ENCODE data around the gene KRTAP1-3. TPM values are rescaled to one million over a fixed set of nuclear protein-coding genes. Genes with fewer than 3 reads are reported as not detected.
"Not testable (repeated sequence)": the region's sequence is repeated elsewhere in the genome, so short reads cannot be mapped to it uniquely, and the experiment has no call there.

KRTAP1-3 gene
- total RNA-seq, 1 donor from 2014 or later = not detected

DNA sequence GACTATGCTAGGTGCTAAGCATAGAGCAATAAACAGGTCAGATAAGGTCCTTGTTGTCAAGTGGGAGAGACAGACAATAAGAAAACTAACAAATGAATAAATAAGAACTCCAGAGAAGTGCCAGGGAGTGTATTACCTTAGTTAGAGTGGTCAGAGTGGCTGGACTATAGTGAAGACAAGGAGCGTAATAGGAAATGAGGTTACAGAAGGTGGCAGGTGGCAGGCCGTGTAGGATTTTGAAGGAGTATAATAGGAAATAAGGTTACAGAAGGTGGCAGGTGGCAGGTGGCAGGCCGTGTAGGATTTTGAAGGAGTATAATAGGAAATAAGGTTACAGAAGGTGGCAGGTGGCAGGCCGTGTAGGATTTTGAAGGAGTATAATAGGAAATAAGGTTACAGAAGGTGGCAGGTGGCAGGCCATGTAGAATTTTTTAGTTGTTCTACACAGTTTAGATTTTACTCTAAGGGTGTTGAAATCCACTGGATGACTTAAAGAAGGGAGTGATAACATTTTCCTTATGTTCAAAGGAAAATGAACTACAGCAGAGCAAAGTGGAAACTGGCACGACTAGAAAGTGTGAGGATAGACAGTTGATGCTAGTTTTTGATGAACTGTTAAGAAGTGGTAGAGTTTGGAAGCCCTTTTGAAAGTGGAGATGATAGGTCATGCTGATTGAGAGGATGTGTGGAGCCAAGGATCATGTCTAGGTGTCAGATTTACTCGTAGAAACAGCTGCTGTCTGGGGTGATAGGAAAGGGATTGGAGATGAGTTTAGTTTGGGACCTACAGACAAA, 22.2 kb downstream of the KRTAP1-3 start:
- intact Hi-C loops (cut with micrococcal nuclease) = no loop called here

DNA sequence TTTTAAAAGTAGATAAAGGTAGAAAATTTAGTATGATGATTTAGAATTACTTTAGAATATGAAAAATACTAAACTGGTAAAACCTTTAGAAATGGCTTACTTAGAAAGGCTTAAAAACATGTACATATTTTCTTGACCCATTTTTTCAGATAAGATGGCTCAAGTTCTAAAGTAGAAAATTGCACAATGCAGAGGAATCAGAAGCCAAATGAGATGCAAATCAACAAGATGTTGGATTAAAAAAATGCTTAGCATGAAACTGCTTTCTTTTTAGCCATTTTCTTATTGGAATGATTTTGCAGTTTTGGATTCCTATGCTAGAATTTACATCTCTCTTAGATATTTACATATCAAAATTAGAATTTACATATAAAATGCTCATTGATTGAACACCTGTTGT, 24.2 kb downstream of the KRTAP1-3 start:
- intact Hi-C loops (cut with micrococcal nuclease) = no loop called here

DNA sequence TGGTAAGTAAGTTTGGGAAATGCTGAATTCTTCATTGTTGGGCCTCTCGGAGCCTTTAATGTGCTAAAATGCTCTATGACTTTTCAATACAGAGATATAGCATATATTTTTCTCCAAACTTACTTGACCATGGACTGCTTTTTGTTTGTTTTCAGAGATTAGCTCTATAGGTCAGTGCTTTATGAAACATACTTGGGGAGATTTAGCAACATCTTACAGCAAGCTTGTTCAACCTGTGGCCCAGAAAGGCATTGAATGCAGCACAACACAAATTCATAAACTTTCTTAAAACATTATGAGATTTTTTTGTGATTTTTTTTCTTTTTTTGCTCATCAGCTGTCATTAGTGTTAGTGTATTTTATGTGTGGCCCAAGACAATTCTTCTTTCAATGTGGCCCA, 24.7 kb downstream of the KRTAP1-3 start:
- intact Hi-C loops (cut with micrococcal nuclease) = no loop called here

DNA sequence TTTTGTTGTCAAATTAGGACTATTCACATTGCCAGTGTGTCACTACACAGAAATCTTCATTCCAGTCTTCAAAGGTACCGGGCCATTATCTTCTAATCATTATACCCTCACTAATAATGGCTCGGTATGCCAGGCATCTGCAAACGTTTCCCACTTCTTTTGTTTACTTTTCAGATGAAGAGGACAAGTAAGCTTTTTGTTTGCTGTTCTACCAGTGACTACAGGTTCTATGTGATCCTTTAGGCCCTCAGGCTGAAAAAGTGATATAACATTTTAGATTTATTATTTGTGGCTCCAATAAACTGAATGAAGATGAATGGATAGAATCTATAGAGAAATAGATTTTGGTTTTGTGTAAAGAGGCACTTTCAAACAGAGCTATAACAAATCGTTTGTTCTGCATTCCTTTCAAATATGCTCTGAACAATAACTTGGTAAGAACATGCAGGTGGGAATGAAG, 25.3 kb downstream of the KRTAP1-3 start:
- intact Hi-C loops (cut with micrococcal nuclease) = no loop called here

DNA sequence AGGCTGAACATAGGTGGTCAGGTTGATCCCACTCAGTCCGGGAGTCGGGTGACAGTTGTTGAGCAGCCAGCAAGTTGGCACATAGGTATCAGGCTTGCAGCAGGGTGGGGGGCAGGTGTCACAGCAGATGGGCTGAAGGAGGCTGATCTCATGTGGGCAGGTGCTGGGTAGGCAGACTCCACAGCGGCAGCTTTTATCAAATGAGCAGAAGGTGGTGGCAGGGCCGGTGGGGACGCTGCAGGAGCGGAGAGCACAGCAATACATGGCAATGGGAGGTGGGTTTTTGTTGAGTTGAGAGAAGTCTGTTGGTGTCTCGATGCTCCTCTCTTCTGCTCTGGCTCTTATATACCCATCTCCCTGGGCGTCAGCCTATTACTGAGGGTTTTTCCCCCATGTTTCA, 25.9 kb downstream of the KRTAP1-3 start, which contains the start of gene KRTAP3-1:
KRTAP3-1 (minus strand) TSS at position 318 of the 400 bp plus-strand sequence; CDS start at position 264, 54 bp downstream.
- intact Hi-C loops (cut with micrococcal nuclease) = no loop called here

DNA sequence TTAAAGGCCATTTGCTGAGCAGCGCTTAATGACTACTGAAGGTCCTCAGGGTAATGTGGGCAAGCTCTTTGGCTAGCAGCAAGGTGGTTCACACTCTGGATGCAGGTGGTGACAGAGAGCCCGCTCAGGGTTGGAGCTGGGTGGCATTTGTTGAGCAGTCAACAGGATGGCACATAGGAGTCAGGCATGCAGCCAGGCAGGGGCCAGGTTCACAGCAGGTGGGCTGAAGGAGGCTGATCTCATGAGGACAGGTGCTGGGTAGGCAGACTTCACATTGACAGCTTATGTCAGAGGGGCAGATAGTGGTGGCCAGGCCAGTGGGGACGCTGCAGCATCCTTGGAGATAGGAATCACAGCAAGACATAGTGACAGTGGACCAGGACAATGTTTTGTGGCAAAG, 30.3 kb downstream of the KRTAP1-3 start:
- intact Hi-C loops (cut with micrococcal nuclease) = no loop called here

DNA sequence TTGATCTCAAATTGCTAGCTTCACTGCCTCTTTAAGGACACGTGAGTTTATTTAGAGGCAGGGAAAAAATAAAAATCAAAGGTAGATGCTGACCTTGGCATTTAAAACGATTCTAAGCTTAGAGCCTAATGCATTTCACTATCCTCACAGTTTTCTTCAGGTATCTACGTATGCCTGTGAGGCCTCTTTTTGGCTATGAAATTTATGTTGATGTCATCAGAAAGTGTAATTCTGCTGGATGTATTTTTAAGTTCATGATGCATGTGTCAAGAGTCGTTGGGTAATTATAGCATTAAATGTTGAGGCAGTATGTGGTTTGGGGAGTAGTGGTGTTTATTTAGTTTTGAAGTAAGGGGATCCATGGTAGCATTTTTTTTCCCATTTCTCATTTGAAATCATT, 30.7 kb downstream of the KRTAP1-3 start:
- intact Hi-C loops (cut with micrococcal nuclease) = no loop called here

DNA sequence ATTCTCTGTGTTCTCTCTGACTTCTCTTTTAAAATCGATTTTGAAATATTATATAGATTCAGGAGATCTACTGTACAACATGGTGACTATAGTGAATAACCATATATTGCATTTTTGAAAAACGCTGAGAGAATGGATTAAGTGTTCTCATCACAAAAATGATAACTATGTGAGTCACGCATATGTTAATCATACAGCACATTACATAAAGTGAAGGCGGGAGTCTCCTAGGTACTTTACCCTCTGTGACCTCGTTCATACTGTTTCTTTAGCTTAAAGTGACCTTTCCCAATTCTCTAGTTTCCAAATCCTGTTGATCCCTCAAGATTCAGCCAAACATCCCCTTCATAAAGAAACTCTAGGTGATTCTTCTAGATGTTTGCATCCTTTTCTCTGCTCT, 31.9 kb downstream of the KRTAP1-3 start:
- intact Hi-C loops (cut with micrococcal nuclease) = no loop called here

DNA sequence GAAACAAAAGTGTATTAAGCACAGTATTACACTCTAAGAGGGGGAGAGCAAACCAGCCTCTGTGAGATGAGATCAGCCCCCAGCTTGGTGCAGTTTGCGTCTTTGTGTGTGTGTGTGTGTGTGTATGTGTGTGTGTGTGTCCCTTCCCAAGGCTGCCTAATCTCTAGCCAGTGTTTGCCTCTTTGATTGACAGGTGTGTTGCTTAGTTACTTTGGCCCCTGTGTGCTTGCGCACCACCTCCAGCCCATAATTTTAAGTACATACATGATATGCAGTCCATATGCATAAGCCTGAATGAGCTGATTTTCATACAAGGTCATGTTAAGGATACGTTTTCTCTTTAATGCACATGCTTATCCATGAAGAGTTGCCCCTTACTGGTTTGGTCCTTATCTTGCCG, 32.9 kb downstream of the KRTAP1-3 start:
- intact Hi-C loops (cut with micrococcal nuclease) = no loop called here

DNA sequence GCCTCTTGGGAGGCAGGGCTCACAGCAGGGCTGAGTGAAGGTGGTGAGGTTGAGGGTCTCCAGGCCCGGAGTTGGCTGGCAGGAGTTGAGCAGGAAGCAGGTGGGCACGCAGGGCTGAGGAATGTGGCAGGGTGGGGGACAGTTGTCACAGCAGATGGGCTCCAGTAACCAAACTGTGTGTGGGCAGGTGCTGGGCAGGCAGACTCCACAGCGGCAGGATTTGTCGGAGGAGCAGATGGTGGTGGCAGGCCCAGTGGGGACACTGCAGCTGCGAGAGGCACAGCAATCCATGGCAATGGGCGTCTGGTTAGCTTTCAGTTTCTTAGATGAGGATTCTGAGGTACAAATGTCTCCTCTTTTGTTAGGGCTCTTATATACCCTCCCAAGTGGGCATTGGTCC, 35.1 kb downstream of the KRTAP1-3 start, which contains the start of gene KRTAP3-2:
KRTAP3-2 (minus strand) TSS at position 344 of the 400 bp plus-strand sequence; CDS start at position 291, 53 bp downstream.
- intact Hi-C loops (cut with micrococcal nuclease) = not testable (repeated sequence)

DNA sequence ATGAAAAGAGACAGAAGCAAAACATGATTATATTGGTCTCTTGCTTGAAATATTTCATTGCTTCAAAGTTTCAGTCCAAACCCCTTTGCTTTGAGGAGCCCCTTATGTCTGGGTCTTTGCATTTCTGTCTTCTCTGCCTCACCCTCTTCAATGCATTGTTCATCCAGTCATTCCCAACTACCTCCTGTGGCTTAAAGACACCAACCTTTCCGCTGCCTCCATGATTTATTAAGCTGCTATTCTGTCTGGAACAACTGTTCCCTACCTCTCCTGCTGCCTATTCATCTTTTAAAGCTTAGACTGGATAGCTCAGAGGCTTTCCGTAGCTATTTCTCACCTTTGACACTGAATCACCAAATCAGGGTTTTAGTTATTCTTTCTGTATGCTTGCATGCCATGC, 37.3 kb downstream of the KRTAP1-3 start:
- intact Hi-C loops (cut with micrococcal nuclease) = no loop called here

DNA sequence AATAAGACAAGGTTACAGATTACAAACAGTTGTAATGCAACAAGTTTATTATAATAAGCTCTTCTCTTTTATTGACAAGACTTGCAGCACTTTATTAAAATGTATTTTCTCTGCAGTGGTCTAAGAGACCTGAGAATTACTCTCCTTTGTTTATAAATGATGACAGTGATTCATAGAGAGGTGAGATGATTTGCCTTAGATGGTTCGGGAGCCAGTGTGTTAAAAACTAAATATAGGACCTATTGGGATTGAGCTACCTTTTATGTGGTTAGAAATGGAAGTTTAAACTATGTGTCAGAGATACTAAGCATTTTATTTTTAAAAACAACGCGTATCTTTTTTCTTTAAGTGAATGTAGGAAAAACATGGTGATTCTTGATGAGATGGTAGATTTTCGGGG, 37.8 kb downstream of the KRTAP1-3 start:
- intact Hi-C loops (cut with micrococcal nuclease) = no loop called here

DNA sequence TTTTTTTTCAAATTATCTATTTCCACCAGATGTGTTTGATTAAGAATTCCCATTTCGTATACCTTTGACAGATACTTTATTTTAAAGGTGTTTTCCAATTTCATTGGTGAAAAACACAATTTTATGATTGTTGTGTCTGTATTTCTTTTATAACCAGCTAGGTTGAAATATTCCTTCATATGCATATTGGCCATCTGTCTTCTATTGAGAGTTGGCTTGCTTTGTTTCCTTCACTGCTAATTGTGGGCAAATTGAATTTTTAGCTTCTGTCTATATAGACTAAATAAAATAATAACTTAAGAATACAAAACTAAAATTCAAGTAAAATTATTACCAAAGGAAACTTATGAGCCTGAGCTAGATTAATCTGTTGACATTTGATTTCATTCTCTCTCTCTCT, 39.6 kb downstream of the KRTAP1-3 start:
- intact Hi-C loops (cut with micrococcal nuclease) = no loop called here

DNA sequence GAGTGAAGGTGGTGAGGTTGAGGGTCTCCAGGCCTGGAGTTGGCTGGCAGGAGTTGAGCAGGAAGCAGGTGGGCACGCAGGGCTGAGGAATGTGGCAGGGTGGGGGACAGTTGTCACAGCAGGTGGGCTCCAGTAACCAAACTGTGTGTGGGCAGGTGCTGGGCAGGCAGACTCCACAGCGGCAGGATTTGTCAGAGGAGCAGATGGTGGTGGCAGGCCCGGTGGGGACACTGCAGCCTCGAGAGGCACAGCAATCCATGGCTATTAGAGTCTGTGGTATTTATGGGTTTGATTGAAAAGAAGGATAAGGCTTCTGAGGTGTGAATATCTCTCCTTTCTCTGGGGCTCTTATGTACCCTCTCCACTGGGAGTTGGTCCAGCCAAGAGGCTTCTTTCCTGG, 40.8 kb downstream of the KRTAP1-3 start, which contains the start of gene KRTAP3-3:
KRTAP3-3 (minus strand) TSS at position 326 of the 400 bp plus-strand sequence; CDS start at position 259, 67 bp downstream.
- intact Hi-C loops (cut with micrococcal nuclease) = no loop called here

DNA sequence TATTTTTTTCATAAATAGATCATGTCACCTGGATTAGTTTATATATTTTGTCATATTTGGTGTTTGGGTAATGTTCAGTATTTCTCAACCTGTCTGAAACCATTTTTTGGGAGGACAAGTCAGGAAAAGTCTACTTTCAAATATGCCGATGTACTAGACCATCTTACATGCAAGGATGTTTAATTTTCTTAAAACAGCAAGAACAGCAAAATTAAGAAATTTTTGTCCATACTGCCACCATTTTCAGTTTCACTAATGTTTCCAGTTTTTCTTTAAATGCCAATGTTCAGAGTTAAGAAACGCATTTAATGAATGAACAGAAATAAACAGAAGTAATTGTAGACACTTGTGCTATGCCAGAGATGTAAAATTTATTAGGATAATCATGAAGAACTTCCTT, 41.6 kb downstream of the KRTAP1-3 start:
- intact Hi-C loops (cut with micrococcal nuclease) = no loop called here

DNA sequence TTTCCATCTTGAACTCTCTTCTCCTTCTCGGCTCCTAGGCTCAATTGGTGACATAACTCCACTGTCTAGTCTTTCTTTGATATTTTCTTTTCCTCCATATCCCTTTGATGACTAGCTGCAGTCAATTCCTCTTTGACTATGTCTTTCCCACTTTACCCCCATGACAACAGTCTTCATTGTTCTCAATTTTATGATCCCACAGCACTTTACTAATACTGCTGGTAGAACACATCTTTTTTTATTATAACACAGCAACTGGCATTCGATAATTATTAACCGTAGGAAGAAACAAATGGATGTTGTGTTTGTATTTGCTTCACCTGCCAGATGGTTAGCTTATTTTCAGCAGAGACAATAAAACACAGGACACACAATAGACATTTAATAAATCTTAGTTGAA, 42.0 kb downstream of the KRTAP1-3 start:
- intact Hi-C loops (cut with micrococcal nuclease) = no loop called here

DNA sequence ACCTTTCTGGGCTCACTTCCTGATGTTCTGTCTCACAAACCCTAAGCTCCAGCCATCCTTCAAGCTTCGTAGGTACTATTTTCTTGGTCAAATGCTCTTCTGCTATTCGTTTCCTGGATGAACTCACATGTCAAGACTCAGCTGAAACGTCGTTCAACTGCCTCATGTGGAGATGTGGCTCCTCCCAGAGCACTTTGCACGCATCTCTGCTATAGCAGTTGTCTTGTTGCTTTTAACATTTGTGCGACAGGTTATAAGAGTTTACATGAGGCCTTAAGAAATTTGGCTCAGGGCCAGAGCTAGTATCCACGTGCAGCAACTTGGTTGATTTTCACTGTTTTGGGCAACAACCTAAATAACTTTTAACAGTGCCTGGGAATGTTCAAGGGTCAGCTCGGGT, 47.8 kb downstream of the KRTAP1-3 start:
- intact Hi-C loops (cut with micrococcal nuclease) = no loop called here

DNA sequence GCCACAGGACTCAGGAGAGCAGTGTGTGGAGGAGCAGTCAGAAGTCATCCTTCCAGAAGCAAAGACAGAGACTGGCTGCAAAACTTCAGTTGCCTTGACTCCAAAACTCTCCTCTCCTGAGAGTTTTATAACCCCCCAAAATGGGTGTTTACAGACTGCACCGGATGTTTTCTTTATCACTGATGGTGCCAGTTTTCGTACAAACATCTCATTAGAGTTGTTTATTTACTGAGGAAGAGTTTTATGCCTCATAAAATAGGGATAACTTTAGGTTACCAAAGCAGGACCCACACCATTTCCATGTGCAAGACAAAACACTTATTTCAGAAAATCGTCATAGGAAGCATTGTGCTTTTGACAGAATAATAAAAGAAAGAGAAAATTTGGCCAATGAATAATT, 50.4 kb downstream of the KRTAP1-3 start, which contains the start of gene KRT40:
KRT40 (minus strand) TSS at position 101 of the 400 bp plus-strand sequence; CDS start at position 48, 53 bp downstream.
- intact Hi-C loops (cut with micrococcal nuclease) = no loop called here

Other genes with a start within 250 kb of the KRTAP1-3 start
- gene KRT28, start 234.9 kb downstream of the KRTAP1-3 start, total RNA-seq = not detected in 2 replicates
- 21.0 and 25.6 TPM in 2 replicates for gene KRT10, start 212.3 kb downstream of the KRTAP1-3 start, total RNA-seq
- gene KRT12, start 167.7 kb downstream of the KRTAP1-3 start, total RNA-seq = not detected in 2 replicates
- gene KRT20, start 149.6 kb downstream of the KRTAP1-3 start, total RNA-seq = not detected in 2 replicates
- gene KRT23, start 97.2 kb downstream of the KRTAP1-3 start, total RNA-seq = not detected in 2 replicates
- not detected in 2 replicates for gene KRT39, start 67.9 kb downstream of the KRTAP1-3 start, total RNA-seq
- not detected in 2 replicates for gene KRT40, start 50.5 kb downstream of the KRTAP1-3 start, total RNA-seq
- gene KRTAP3-3, start 40.7 kb downstream of the KRTAP1-3 start, total RNA-seq = not detected in 2 replicates
- gene KRTAP3-2, start 35.0 kb downstream of the KRTAP1-3 start, total RNA-seq = not detected in 2 replicates
- gene KRTAP3-1, start 25.7 kb downstream of the KRTAP1-3 start, total RNA-seq = not detected in 2 replicates
- not detected in 2 replicates for gene KRTAP1-5, start 7.7 kb downstream of the KRTAP1-3 start, total RNA-seq
- gene KRTAP1-4, start 4.7 kb downstream of the KRTAP1-3 start, total RNA-seq = not detected in 2 replicates
- gene KRTAP1-1, start 6.6 kb upstream of the KRTAP1-3 start, total RNA-seq = not detected in 2 replicates
- not detected in 2 replicates for gene KRTAP2-1, start 12.4 kb upstream of the KRTAP1-3 start, total RNA-seq
- not detected in 2 replicates for gene KRTAP2-2, start 20.4 kb upstream of the KRTAP1-3 start, total RNA-seq
- gene KRTAP2-3, start 25.2 kb upstream of the KRTAP1-3 start, total RNA-seq = not detected in 2 replicates
- gene KRTAP2-4, start 31.0 kb upstream of the KRTAP1-3 start, total RNA-seq = not detected in 2 replicates
- gene KRTAP4-7, start 49.3 kb upstream of the KRTAP1-3 start, total RNA-seq = not detected in 2 replicates
- not detected in 2 replicates for gene KRTAP4-8, start 63.3 kb upstream of the KRTAP1-3 start, total RNA-seq
- not detected in 2 replicates for gene KRTAP4-16, start 67.3 kb upstream of the KRTAP1-3 start, total RNA-seq
- not detected in 2 replicates for gene KRTAP4-9, start 70.5 kb upstream of the KRTAP1-3 start, total RNA-seq
- gene KRTAP4-11, start 83.5 kb upstream of the KRTAP1-3 start, total RNA-seq = not detected in 2 replicates
- gene KRTAP4-12, start 89.3 kb upstream of the KRTAP1-3 start, total RNA-seq = not detected in 2 replicates
- gene KRTAP4-6, start 105.7 kb upstream of the KRTAP1-3 start, total RNA-seq = not detected in 2 replicates
- gene KRTAP4-5, start 115.0 kb upstream of the KRTAP1-3 start, total RNA-seq = not detected in 2 replicates
- gene KRTAP4-4, start 125.9 kb upstream of the KRTAP1-3 start, total RNA-seq = not detected in 2 replicates
- gene KRTAP4-3, start 133.3 kb upstream of the KRTAP1-3 start, total RNA-seq = not detected in 2 replicates
- gene KRTAP4-2, start 143.3 kb upstream of the KRTAP1-3 start, total RNA-seq = not detected in 2 replicates
- not detected in 2 replicates for gene KRTAP4-1, start 150.0 kb upstream of the KRTAP1-3 start, total RNA-seq
- not detected in 2 replicates for gene KRTAP9-1, start 155.0 kb upstream of the KRTAP1-3 start, total RNA-seq
- gene KRTAP9-2, start 191.8 kb upstream of the KRTAP1-3 start, total RNA-seq = not detected in 2 replicates
- not detected in 2 replicates for gene KRTAP9-3, start 197.6 kb upstream of the KRTAP1-3 start, total RNA-seq
- not detected in 2 replicates for gene KRTAP9-8, start 203.1 kb upstream of the KRTAP1-3 start, total RNA-seq
- not detected in 2 replicates for gene KRTAP9-4, start 214.8 kb upstream of the KRTAP1-3 start, total RNA-seq
- gene KRTAP9-9, start 220.5 kb upstream of the KRTAP1-3 start, total RNA-seq = not detected in 2 replicates
- not detected in 2 replicates for gene KRTAP9-6, start 230.5 kb upstream of the KRTAP1-3 start, total RNA-seq
- gene KRTAP9-7, start 240.8 kb upstream of the KRTAP1-3 start, total RNA-seq = not detected in 2 replicates

All from T-helper 1 cell treated with Interleukin-12 subunit alpha and Interleukin-12 subunit beta and Interleukin-4 antibody, amounts not matched to agents 30 ng/mL and 1 ng/mL, for 36 hours (primary cell).